SU-DHL-6 (cell line): ENCODE measurements around the gene PRR20G.

ENCODE experiments used
- H2AFZ ChIP-seq: fragments of 200-600 bp; sonication (generic); 2 replicates; pipeline ENCODE4 v1.6.1; 2014; ENCODE audit warnings: low read depth, mild to moderate bottlenecking, moderate library complexity, mixed read lengths, antibody characterized with exemption, low read length; ENCODE audit not compliant: severe bottlenecking
- H3F3A ChIP-seq: fragments of 200-600 bp; shearing (Covaris generic); 2 replicates; pipeline ENCODE4 v1.6.0; 2016; ENCODE audit warnings: antibody characterized with exemption, mild to moderate bottlenecking; ENCODE audit not compliant: insufficient read depth
- H3K27ac ChIP-seq: fragments of 200-600 bp; sonication (generic); 2 replicates; pipeline ENCODE4 v1.5.1; 2016; ENCODE audit warnings: low read depth, mild to moderate bottlenecking, low read length, moderate library complexity, mixed read lengths
- H3K27me3 ChIP-seq: fragments of 200-600 bp; sonication (generic), shearing (Covaris generic); 2 replicates; pipeline ENCODE4 v1.6.0; 2014; ENCODE audit warnings: mild to moderate bottlenecking, low read length
- H3K36me3 ChIP-seq: fragments of 200-600 bp; sonication (generic); 2 replicates; pipeline ENCODE4 v1.6.1; 2014; ENCODE audit warnings: mild to moderate bottlenecking, low read length, mixed read lengths
- H3K4me2 ChIP-seq: fragments of 300-600, 200-600 bp; shearing (Covaris generic), sonication (generic); 2 replicates; pipeline ENCODE4 v1.6.0; 2014; ENCODE audit warnings: low read length, low read depth, mild to moderate bottlenecking; ENCODE audit not compliant: poor library complexity, severe bottlenecking
- H3K4me3 ChIP-seq: fragments of 200-600 bp; sonication (generic); 2 replicates; pipeline ENCODE4 v1.5.1; 2014; ENCODE audit warnings: antibody characterized with exemption, low read length, mild to moderate bottlenecking, mixed read lengths; ENCODE audit not compliant: insufficient read depth, poor library complexity, severe bottlenecking
- H3K79me2 ChIP-seq: fragments of 200-600 bp; sonication (generic); 2 replicates; pipeline ENCODE4 v1.6.1; 2014; ENCODE audit warnings: mild to moderate bottlenecking, low read length, moderate library complexity; ENCODE audit not compliant: insufficient read depth
- H3K9ac ChIP-seq: fragments of 200-600 bp; sonication (generic); 2 replicates; pipeline ENCODE4 v1.7.0; 2014; ENCODE audit warnings: mild to moderate bottlenecking, low read length
- H3K9me2 ChIP-seq: fragments of 200-600 bp; sonication (generic); replicated peaks from 2 replicates; pipeline ENCODE4 v1.6.1; 2014; ENCODE audit warnings: low read length; ENCODE audit not compliant: insufficient read depth
- H3K9me3 ChIP-seq: fragments of 200-600 bp; sonication (generic); 2 replicates; pipeline ENCODE4 v1.6.1; 2014; ENCODE audit warnings: low read length, mixed read lengths; ENCODE audit not compliant: insufficient read depth
- H4K20me1 ChIP-seq: fragments of 200-600 bp; sonication (generic); 2 replicates; pipeline ENCODE4 v1.6.1; 2014; ENCODE audit warnings: low read depth, mild to moderate bottlenecking, antibody characterized with exemption, low read length, moderate library complexity, mixed read lengths
- EZH2phosphoT487 ChIP-seq: fragments of 200-600 bp; sonication (generic), shearing (Covaris generic); conservative IDR thresholded peaks from 2 replicates; pipeline ENCODE4 v1.6.1; 2018; ENCODE audit warnings: mild to moderate bottlenecking, antibody characterized with exemption, low read length, moderate library complexity, mixed read lengths
- TF ChIP-seq, protein P1 (sequence below): fragments of 200-600 bp; sonication (generic); IDR thresholded peaks from one replicate; pipeline ENCODE4 v1.5.1; 2017; ENCODE audit warnings: antibody characterized with exemption, mild to moderate bottlenecking, low read length, moderate library complexity; ENCODE audit not compliant: insufficient read depth, poor library complexity, severe bottlenecking

PRR20G gene

DNA sequence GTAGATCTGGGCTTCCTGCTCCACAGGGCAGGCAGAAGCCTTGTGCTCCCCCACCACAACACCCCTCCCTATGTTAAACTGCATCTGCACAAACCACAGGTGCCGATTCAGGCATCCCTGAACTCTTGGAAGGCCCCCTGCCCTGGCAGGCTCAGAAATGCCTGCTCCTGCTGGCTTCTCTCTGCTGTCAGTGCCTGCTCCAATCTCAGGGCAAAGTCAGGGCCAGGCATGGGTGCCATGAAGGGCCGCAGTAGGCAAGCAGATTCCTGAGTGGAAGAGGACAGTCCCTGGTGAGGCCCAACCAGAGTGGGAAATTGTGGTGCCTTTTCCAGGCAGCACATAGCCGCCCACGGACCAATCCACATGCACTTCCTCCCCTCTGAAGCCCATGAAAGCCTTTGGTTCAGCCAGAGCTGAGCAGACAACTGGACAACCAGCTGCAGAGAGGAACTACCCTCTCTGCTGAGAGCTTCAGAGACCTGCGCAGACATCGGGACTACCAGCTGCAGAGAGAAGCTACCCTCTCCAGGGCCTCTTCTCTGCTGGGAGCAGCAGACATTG, 13.6 kb downstream of the PRR20G start:
- Histone ChIP-seq H3K9me2 (no peaks in the 10 kb centered on the region), H3K27ac (no peak overlapping the region), H3K79me2 (no peaks in the 10 kb centered on the region), H2AFZ (no peak overlapping the region), H4K20me1 (no peaks in the 10 kb centered on the region), H3F3A (no peaks in the 10 kb centered on the region), H3K9ac (no peak overlapping the region), H3K9me3 (no peaks in the 10 kb centered on the region), H3K36me3 (no peaks in the 10 kb centered on the region), H3K27me3 (no peaks in the 10 kb centered on the region), H3K4me3 (no peak overlapping the region), H3K4me2 (no peak overlapping the region)
- TF ChIP-seq, protein P1, sequence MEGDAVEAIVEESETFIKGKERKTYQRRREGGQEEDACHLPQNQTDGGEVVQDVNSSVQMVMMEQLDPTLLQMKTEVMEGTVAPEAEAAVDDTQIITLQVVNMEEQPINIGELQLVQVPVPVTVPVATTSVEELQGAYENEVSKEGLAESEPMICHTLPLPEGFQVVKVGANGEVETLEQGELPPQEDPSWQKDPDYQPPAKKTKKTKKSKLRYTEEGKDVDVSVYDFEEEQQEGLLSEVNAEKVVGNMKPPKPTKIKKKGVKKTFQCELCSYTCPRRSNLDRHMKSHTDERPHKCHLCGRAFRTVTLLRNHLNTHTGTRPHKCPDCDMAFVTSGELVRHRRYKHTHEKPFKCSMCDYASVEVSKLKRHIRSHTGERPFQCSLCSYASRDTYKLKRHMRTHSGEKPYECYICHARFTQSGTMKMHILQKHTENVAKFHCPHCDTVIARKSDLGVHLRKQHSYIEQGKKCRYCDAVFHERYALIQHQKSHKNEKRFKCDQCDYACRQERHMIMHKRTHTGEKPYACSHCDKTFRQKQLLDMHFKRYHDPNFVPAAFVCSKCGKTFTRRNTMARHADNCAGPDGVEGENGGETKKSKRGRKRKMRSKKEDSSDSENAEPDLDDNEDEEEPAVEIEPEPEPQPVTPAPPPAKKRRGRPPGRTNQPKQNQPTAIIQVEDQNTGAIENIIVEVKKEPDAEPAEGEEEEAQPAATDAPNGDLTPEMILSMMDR = no peak
- TF ChIP-seq EZH2phosphoT487 = no peak

DNA sequence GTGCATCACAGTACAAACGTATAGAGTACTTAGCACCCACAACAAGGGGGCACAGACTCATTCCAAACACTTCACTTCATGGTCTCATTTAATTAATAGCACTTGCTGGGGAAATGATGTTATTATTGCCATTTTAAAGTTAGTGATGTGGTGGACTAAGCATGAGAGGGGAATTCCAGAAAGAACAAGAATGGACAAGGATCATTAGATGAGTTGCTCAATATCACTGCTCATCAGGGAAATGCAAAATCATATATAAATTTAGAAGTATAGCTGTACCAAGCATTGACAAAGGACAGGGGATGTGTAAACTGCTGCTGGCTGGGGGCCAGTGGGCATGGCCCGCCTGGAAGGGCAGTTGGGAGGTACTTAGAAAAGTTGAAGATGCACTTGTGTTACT, 14.6 kb downstream of the PRR20G start:
- no peaks in the 10 kb centered on the region for H3K9me3 ChIP-seq
- H3K4me3 ChIP-seq = no peak overlapping the region
- H3F3A ChIP-seq = no peaks in the 10 kb centered on the region
- no peaks in the 10 kb centered on the region for H3K36me3 ChIP-seq
- no peak overlapping the region for H3K9ac ChIP-seq
- no peaks in the 10 kb centered on the region for H3K79me2 ChIP-seq
- no peak overlapping the region for H2AFZ ChIP-seq
- H4K20me1 ChIP-seq = no peaks in the 10 kb centered on the region
- no peaks in the 10 kb centered on the region for H3K27me3 ChIP-seq
- H3K27ac ChIP-seq = no peak overlapping the region
- TF ChIP-seq EZH2phosphoT487 = no peak
- H3K9me2 ChIP-seq = no peaks in the 10 kb centered on the region
- no peak overlapping the region for H3K4me2 ChIP-seq

DNA sequence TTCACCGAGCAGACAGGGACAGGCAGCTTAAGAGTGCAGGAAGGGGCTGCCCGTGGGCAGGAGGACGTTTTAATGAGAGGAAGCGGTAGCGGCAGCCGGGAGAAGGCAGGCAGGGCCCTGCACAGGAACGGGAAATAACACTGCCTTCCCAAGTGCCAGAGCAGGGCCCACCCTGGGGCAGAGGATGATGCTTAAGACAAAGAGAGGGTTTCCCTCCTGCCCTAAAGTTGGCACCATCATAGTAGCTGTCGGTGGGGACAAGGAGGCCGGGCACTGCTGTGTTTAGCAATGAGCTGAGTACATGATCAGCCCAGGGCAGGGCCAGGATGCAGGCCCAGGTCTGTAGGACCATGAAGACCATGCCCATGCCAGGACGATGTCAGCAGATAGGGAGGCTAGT, 21.7 kb downstream of the PRR20G start:
- H3K9ac ChIP-seq = no peak overlapping the region
- H3K27me3 ChIP-seq = no peaks in the 10 kb centered on the region
- no peaks in the 10 kb centered on the region for H3K9me3 ChIP-seq
- H3F3A ChIP-seq = no peaks in the 10 kb centered on the region
- no peaks in the 10 kb centered on the region for H3K79me2 ChIP-seq
- no peak overlapping the region for H3K4me2 ChIP-seq
- TF ChIP-seq, protein P1 = no peak
- TF ChIP-seq EZH2phosphoT487 = no peak
- no peaks in the 10 kb centered on the region for H4K20me1 ChIP-seq
- H3K36me3 ChIP-seq = no peaks in the 10 kb centered on the region
- no peak overlapping the region for H3K27ac ChIP-seq
- H3K9me2 ChIP-seq = no peaks in the 10 kb centered on the region
- H3K4me3 ChIP-seq = no peak overlapping the region
- H2AFZ ChIP-seq = no peak overlapping the region

DNA sequence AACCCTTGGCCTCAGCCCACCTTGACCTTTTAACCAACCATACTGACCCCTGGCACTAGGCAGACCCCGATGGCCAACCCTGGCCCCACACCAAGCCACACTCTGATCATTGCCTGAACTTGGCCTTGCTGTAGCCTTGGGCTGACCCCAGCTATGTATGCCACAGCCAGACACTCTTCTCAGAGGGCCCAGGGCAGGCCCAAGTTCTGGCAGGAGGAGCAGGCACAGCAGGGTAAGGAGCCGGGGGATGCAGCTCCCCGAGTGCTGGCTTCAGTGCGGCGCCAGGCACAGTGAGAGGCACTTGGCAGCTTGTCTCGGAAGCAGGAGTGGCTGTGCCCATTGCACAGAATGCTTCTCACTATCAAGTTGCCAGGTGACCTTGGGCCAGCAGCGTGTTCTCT, 22.3 kb downstream of the PRR20G start:
- H3K9me2 ChIP-seq = no peaks in the 10 kb centered on the region
- TF ChIP-seq, protein P1 = no peak
- TF ChIP-seq EZH2phosphoT487 = no peak
- H3K79me2 ChIP-seq = no peaks in the 10 kb centered on the region
- no peaks in the 10 kb centered on the region for H3K36me3 ChIP-seq
- no peak overlapping the region for H3K4me2 ChIP-seq
- H3K27me3 ChIP-seq = no peaks in the 10 kb centered on the region
- H3K27ac ChIP-seq = no peak overlapping the region
- H3K9me3 ChIP-seq = no peaks in the 10 kb centered on the region
- no peaks in the 10 kb centered on the region for H4K20me1 ChIP-seq
- no peaks in the 10 kb centered on the region for H3F3A ChIP-seq
- no peak overlapping the region for H3K4me3 ChIP-seq
- no peak overlapping the region for H2AFZ ChIP-seq
- no peak overlapping the region for H3K9ac ChIP-seq
